Endothelial cell of hepatic sinusoid (primary cell): ENCODE results near the gene ZNF157.
"Not testable (repeated sequence)": the region's sequence is repeated elsewhere in the genome, so short reads cannot be mapped to it uniquely, and the experiment has no call there.

Experiments
- in situ Hi-C: cut with HindIII; loops from 2 replicates; pipeline ENCODE4 v1.10.0; 2017; ENCODE audit warnings: low sequenced_read_pairs

ZNF157 gene

DNA sequence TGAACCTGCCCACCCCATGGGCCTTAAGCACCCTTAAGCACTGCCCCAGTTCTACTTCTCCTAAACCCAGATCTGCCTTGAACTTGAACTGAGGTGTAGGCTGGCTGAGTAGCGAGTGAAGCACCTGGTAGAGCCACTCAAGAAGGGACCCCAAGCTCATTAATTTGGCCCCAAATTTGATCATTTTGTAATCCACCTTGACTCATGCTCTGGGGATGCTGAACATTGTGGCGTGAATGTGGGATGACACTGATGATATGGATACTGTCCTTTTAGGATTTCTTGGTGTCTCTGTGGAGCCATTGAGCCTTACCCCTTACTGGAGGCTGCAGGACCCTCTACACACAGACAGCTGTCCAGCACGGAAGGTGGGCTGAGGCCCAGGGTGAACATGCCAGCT, at the start of gene ZNF157:
ZNF157 (plus strand) TSS at position 301 of the 400 bp plus-strand sequence; CDS start at position 392, 91 bp downstream.
- in situ Hi-C loops, result loop anchor here (5.0 kb wide), 1 partner anchor 53 kb away; no protein-coding TSS in a partner anchor

GRCh38 chrX:47321386-47321785, 49.0 kb upstream of the ZNF157 start:
- in situ Hi-C loops, result no loop called here

GRCh38 chrX:47321823-47322371, 48.5 kb upstream of the ZNF157 start:
- in situ Hi-C loops, result no loop called here

DNA sequence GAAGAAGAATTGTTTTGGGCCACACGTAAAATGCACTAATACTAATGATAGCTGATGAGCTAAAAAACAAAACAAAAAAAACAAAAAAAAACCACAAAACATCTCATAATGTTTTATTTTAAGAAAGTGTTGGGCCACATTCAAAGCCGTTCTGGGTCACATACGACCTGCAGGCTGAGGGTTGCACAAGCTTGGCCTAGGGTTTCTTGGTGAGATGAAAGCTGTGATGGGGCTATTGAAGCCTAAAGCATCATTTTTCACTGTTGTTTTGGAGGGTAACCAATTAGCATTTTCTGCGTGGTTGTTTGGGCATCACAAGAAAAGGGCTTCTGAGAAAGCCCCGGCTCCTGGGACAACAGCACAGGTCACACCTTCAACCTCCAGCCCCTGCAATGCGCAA, 42.5 kb upstream of the ZNF157 start:
- in situ Hi-C loops, result no loop called here

- in situ Hi-C loops, result not testable (repeated sequence)
These were observed 37.6 kb upstream of the ZNF157 start for GRCh38 chrX:47332729-47333128.

DNA sequence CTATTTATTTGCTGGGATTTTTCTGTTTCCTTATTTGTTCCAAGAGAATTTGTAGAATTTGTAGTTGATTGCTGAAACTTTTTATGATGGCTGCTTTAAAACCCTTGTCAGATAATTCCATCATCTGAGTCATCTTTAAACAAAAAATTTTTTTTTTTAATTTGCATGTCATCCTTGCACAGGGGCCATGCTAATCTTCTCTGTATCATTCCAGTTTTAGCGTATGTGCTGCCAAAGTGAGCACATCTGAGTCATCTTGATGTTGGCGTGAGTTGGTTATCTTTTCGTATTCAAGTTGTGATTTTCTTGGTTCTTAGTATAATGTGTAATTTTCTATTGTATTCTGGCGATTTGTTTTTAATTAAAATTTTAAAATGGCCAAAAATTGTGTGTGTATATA, 18.7 kb upstream of the ZNF157 start:
- in situ Hi-C loops, result no loop called here

DNA sequence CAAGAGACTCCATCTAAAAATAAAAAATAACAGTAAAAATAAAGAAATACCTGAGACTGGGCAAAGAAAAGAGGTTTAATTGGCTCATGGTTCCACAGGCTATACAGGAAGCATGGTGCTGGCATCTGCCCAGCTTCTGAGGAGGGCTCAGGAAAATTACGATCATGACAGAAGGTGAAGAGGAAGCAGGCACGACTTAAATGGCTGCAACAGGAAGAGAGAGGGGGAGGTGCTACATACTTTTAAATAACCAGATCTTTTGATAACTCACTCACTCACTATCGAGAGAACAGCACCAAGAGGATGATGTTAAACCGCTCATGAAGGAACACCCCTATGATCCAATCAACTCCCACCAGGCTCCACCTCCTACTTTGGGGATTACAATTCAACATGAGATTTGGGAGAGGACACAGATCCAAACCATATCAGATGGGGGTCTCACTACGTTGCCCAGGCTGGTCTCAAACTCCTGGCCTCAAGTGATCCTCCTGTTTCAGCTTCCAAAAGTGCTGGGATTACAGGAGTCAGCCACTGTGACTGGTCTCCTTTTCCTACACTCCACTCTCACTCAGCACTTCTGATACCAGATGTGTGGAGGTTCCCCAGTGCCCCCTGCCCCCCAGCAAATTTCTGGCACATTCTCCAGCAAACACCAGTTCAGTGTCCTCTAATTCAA, 11.9 kb upstream of the ZNF157 start:
- in situ Hi-C loops, result no loop called here

GRCh38 chrX:47360423-47361179, 9.8 kb upstream of the ZNF157 start:
- in situ Hi-C loops, result no loop called here

- in situ Hi-C loops, result no loop called here
These were observed 8.6 kb upstream of the ZNF157 start for GRCh38 chrX:47361538-47362511.

- in situ Hi-C loops, result no loop called here
These were observed 4.2 kb upstream of the ZNF157 start for GRCh38 chrX:47366041-47366722.

GRCh38 chrX:47373198-47373597, 2.8 kb downstream of the ZNF157 start:
- in situ Hi-C loops, result loop anchor here (5.0 kb wide), 1 partner anchor 56 kb away; no protein-coding TSS in a partner anchor

DNA sequence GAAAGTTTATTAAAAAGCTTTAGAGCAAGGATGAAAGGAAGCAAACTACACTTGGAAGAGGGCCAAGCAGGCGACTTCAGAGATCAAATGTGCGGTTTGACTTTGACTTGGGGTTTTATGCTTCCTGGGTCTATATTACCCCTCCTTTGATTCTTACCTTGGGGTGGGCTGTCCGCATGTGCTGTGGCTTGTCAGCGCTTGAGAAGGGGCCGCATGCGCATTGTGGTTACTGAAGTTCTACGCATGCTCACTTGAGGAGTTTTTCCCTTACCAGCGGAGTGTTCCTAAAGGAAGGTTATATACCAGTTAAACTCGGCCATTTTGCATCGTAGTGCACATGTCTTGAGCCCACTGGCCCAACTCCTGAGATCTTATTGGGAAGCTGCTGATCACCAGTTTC, 9.9 kb downstream of the ZNF157 start:
- in situ Hi-C loops, result no loop called here

- in situ Hi-C loops, result not testable (repeated sequence)
These were observed 10.5 kb downstream of the ZNF157 start for GRCh38 chrX:47380837-47381236.

GRCh38 chrX:47384502-47384901, 14.1 kb downstream of the ZNF157 start:
- in situ Hi-C loops, result no loop called here

DNA sequence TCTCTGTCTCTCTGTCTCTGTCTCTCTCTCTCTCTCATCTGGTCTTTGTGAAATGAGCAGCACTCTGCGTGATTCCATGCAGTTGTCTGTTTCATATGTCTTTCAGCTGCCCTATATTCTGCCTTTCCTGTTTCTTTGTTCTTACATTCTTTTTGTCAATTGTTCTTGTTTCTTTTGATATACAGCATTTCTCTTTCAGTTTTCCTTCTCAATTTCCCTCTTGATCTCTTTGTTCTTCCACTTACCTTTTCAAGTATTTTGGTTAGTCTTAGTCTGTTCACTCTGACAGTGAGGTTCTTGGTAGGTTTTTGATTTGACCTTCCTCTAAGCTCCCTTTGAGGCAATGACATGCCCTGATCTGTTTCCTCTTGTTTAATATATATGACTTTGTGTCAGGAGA, 20.4 kb downstream of the ZNF157 start:
- in situ Hi-C loops, result no loop called here

DNA sequence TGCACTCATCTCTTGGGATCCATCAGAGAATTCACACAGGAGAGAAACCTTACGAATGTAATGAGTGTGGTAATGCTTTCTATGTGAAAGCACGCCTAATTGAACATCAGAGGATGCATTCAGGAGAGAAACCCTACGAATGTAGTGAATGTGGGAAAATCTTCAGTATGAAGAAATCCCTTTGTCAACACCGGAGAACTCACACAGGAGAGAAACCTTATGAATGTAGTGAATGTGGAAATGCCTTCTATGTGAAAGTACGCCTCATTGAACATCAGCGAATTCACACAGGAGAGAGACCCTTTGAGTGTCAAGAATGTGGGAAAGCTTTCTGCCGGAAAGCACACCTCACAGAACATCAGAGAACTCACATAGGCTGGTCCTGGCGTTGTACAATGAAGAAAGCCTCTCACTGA, 42.8 kb downstream of the ZNF157 start:
- in situ Hi-C loops, result no loop called here

DNA sequence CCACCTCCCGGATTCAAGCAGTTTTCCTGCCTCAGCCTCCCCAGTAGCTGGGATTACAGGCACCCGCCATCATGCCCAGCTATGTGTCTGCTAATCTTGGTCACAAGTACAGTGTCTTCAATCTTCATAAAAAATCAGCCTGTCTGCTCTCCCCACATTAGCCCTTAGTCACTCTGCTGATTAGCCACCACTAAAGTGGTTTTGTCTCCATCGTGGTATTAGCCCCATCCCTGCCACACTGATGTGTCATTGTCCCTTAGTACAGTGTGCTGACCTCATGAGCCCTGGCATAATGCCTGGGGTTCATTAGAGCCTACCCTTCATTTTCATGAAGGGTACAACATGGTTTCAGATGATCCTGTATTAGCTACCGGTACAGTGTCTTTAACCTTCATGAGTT, 49.9 kb downstream of the ZNF157 start:
- in situ Hi-C loops, result no loop called here

DNA sequence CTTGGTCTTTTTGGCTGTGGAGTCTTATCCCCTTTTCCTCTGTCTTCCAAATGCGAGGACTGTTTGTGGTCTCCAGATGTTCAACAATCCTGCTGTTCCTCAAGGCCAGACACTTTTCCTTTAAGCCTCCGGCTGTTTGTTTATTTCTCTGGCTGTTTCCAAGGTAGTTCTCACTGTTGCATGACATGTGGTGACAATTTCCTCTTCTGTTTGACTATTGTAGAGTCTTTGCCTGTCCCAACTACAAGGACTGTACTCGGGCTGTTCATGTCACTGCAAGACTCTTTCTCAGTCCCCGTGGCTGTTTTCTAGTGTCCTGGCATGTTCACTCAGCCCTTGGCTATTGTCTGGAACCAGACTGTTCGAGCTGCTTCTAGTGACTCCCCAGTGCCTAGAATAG, 50.6 kb downstream of the ZNF157 start:
- in situ Hi-C loops, result no loop called here

GRCh38 chrX:47422444-47422843, 52.1 kb downstream of the ZNF157 start:
- in situ Hi-C loops, result no loop called here

GRCh38 chrX:47430925-47431324, 60.5 kb downstream of the ZNF157 start:
- in situ Hi-C loops, result no loop called here
